Right lobe of liver (tissue), 6 donors: ENCODE results near the gene TOMT. TPM values are rescaled to one million over a fixed set of nuclear protein-coding genes. Genes with fewer than 3 reads are reported as not detected.

Experiments
- ATAC-seq, 4 donors: fragments of 200-7000 bp; cut with Tn5 transposase; one replicate each; pipeline ENCODE4 v1.9.1; 2020; ENCODE audit warnings: mild to moderate bottlenecking in 4 of 4, moderate library complexity in 4 of 4
- DNase-seq, 3 donors: peaks; one replicate each; pipeline ENCODE4 v3.0.0-alpha.2; 2020
- H3K27ac ChIP-seq, 3 donors: fragments of 200-600 bp; one replicate each; pipeline ENCODE4 v1.8.0; 2022
- H3K27me3 ChIP-seq, 2 donors: fragments of 200-600 bp; one replicate each; pipeline ENCODE4 v1.8.0; 2022
- H3K36me3 ChIP-seq, 4 donors: fragments of 200-600 bp; sonication (generic) in 1 of 4; one replicate each; pipeline versions ENCODE4 v1.5.1 to v1.8.0; 2017 to 2022; ENCODE audit warnings: control low read depth in 1 of 4
- H3K4me1 ChIP-seq, 4 donors: fragments of 200-600 bp; sonication (generic) in 1 of 4; one replicate each; pipeline versions ENCODE4 v1.5.1 to v1.8.0; 2017 to 2022; ENCODE audit warnings: control low read depth in 1 of 4
- H3K4me3 ChIP-seq, 3 donors: fragments of 200-600 bp; one replicate each; pipeline ENCODE4 v1.8.0; 2022
- H3K9me3 ChIP-seq, 4 donors: fragments of 200-600 bp; sonication (generic) in 1 of 4; one replicate each; pipeline versions ENCODE4 v1.5.1 to v1.8.0; 2017 to 2022; ENCODE audit warnings: control low read depth in 1 of 4
- POLR2A ChIP-seq: fragments of 450-650 bp; IDR thresholded peaks from one replicate; pipeline ENCODE4 v1.6.1; 2017; ENCODE audit warnings: antibody characterized with exemption, mild to moderate bottlenecking
- WGBS: methylation state at CpG from one replicate; pipeline ENCODE4 v1.1.6; 2018; ENCODE audit warnings: low coverage, low lambda C conversion rate; ENCODE audit not compliant: insufficient coverage; ENCODE audit errors: missing lambda C conversion rate; 5-methylcytosine and 5-hydroxymethylcytosine counted together
- intact Hi-C, 2 donors: fragments of 100-400 bp; cut with DNase I; formaldehyde crosslinking; loops; one replicate each; pipeline versions ENCODE4 v1.11.2 to v1.14.1; 2022
- total RNA-seq, 6 experiments: library from RNA; depleted of rRNA in 2 of 6; stranded (reverse); fragments of >200 nt in 2 of 6; fragmentation: NEBNext Ultra II Directional in 3 of 6; extraction: Animal tissue kit (Norgen Biotek cat#: 25700) in 3 of 6; gene quantifications; one replicate each; pipeline versions ENCODE4 v1.1.0 to v1.2.4, GENCODE V29; 2016 to 2023
- TF ChIP-seq, protein P1 (sequence below), 4 donors: fragments of 200-600 bp in 3 of 4; fragments of 450-650 bp in 1 of 4; IDR thresholded peaks; one replicate each; pipeline versions ENCODE4 v1.5.1 to v1.8.0; 2016 to 2022; ENCODE audit warnings: antibody characterized with exemption in 4 of 4, mild to moderate bottlenecking in 2 of 4
- donor health status: DM: no; HTN: yes; CAD: no.
- donor health status: DM: no; HTN: no; CAD: no.
- donor health status: DM: no; HTN: no; CAD: no.
- donor health status: DM: no; HTN: yes; CAD: no.
- donor health status: DM: no; HTN: yes; CAD: no.

TOMT gene
- total RNA-seq, 6 experiments from 2014 or later = 0.17 to 0.29 TPM; not detected in 4

DNA sequence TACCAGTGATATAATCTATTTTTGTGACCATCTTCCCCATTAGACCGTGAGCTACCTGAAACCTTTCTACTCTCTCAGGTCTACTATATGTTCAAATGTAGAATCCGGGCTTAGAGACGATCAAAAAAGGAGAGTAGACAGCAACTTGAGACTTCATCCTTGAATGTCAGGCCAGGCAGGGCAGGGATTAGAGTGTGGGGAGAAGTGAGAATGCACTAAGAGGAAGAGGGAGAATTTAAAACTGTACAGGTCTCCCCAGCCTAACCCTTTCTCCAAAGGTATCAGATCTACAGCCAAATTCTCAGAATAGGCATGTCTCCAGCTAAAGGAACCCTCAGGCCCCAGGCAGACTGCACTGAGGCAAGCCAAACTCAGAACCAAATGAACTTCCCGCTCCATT, 3.6 kb upstream of the TOMT start:
- Histone ChIP-seq H3K4me3 (peak overlapping the region; percentile 83 to 99 (median 99)), H3K9me3 (no peaks in the 10 kb centered on the region), H3K36me3 (peaks cover 0 to 23% (median 10%) of the 10 kb centered on the region in 4 donors), H3K27me3 (no peaks in the 10 kb centered on the region), H3K27ac (peak overlapping the region; percentile 89 to 97 (median 96)), H3K4me1 (peaks cover 0 to 22% (median 14%) of the 10 kb centered on the region in 4 donors)
- TF ChIP-seq POLR2A = no peak
- TF ChIP-seq, protein P1, sequence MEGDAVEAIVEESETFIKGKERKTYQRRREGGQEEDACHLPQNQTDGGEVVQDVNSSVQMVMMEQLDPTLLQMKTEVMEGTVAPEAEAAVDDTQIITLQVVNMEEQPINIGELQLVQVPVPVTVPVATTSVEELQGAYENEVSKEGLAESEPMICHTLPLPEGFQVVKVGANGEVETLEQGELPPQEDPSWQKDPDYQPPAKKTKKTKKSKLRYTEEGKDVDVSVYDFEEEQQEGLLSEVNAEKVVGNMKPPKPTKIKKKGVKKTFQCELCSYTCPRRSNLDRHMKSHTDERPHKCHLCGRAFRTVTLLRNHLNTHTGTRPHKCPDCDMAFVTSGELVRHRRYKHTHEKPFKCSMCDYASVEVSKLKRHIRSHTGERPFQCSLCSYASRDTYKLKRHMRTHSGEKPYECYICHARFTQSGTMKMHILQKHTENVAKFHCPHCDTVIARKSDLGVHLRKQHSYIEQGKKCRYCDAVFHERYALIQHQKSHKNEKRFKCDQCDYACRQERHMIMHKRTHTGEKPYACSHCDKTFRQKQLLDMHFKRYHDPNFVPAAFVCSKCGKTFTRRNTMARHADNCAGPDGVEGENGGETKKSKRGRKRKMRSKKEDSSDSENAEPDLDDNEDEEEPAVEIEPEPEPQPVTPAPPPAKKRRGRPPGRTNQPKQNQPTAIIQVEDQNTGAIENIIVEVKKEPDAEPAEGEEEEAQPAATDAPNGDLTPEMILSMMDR (IDR thresholded peaks at IDR 0.05) = no peak
- DNase-seq (no peak), ATAC-seq (no peak)
- intact Hi-C loops = no loop called here
- 23% methylated on average over 4 of the region's 4 CpGs for WGBS

DNA sequence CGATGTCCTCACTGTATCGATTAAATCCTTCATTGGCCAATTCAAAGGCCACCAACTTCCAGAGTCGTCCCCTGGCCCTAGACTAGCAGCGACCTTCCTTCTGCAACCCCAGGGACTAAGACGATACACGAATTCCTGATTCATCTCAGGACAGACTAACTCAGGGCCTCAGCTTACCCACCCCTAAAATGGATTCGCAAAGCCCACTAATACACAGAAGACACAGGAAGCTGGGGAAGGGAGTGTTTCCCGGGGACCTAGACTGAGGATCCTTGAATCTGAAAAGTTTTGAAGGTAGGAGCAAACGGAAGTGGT, 3.1 kb upstream of the TOMT start:
- Histone ChIP-seq H3K9me3 (no peaks in the 10 kb centered on the region), H3K36me3 (peaks cover 0 to 19% (median 8%) of the 10 kb centered on the region in 4 donors), H3K27me3 (no peaks in the 10 kb centered on the region), H3K27ac (peak overlapping the region; percentile 89 to 97 (median 96)), H3K4me3 (peak overlapping the region; percentile 83 to 99 (median 99)), H3K4me1 (peaks cover 0 to 22% (median 14%) of the 10 kb centered on the region in 4 donors)
- WGBS = 0% methylated on average over 8 of the region's 9 CpGs
- TF ChIP-seq, protein P1 (IDR thresholded peaks at IDR 0.05) = no peak
- TF ChIP-seq POLR2A = no peak
- DNase-seq (no peak), ATAC-seq (no peak)
- intact Hi-C loops = no loop called here

DNA sequence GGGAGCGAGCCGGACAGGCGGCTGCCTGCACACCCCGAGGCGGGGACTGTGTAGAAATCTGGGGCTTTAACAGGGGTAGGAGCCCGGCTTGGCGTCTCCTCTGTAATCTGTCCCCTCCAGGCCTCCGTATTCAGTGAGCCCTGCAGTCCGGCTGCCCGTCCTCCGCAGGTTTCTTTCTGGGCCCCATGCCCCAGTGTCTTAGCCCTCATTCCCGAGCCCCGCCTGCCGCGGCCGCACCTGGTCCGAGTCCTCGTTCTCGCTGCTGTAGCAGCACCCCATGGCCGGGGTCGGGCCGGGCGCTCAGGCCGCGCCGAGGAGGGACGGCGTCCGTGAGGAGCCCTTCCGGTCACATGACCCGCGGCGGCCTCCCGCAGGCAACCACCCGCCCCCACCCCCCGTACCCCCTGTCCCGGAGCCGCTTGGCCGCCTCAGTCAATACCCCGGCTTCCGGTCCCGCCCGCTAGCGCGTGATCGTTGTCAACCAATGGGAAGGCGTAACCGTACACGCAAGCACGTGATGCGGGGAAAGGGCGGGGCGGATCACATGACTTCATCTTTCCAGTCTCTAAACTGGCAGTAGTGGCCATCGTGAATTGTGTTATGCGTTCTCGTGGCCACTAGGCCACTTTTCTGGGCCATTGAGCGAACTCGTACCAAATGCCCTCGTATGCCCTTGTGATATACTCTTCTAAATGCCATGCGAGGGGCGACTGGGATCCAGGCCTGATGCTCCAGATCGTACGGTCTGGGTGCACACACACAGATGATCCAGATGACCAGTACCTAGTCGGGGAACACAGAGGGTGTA, 2.6 kb upstream of the TOMT start, which contains the start of gene LAMTOR1:
Gene LAMTOR1 (minus strand): TSS at position 352 of the 808 bp plus-strand sequence. CDS start 73 bp downstream, at position 279.
- peaks cover 0 to 22% (median 14%) of the 10 kb centered on the region in 4 donors for H3K4me1 ChIP-seq
- no peaks in the 10 kb centered on the region for H3K27me3 ChIP-seq
- TF ChIP-seq, protein P1 (IDR thresholded peaks at IDR 0.05) = peak; percentile 5 to 46 (median 26)
- TF ChIP-seq POLR2A = peak; percentile 81
- DNase-seq (peak; percentile 99), ATAC-seq (peak; percentile 96 to 98 (median 97))
- peak within 1 kb of the TSS; percentile 83 to 99 (median 99) for H3K4me3 ChIP-seq
- whole genome bisulfite sequencing = 11% methylated on average over 20 of the region's 64 CpGs
- peaks cover 0 to 15% (median 5%) of the 10 kb centered on the region in 4 donors for H3K36me3 ChIP-seq
- intact Hi-C loops = no loop called here
- H3K9me3 ChIP-seq = no peaks in the 10 kb centered on the region
- H3K27ac ChIP-seq = peak within 1 kb of the TSS; percentile 89 to 97 (median 96)

DNA sequence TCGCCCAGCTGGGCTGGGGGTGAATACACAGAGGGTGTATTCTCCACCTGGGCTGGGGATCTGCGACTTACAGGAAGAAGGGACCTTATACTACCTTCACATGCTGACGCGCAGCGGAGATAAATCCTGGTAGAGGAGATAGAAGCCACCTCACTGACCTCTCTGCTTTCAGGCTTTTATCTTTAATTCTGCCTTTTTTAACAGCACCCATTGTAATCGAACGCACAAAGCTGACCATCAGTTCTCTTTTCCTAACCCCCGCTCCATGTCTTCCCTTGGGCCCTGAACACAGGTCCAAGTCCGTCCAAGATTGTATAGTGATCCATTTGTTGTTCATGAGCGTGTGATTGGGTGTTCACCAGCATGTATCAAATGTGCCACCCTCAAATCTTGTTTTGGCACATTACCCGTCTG, 2.0 kb upstream of the TOMT start:
- peak overlapping the region; percentile 63 to 97 (median 89) for H3K27ac ChIP-seq
- H3K36me3 ChIP-seq = peaks cover 0 to 8% (median 2%) of the 10 kb centered on the region in 4 donors
- H3K9me3 ChIP-seq = no peaks in the 10 kb centered on the region
- DNase-seq (no peak), ATAC-seq (no peak)
- TF ChIP-seq, protein P1 (IDR thresholded peaks at IDR 0.05) = no peak
- no peak for TF ChIP-seq POLR2A
- peak overlapping the region; percentile 83 to 99 (median 99) for H3K4me3 ChIP-seq
- H3K27me3 ChIP-seq = no peaks in the 10 kb centered on the region
- intact Hi-C loops = no loop called here
- WGBS = 89% methylated on average over 9 of the region's 11 CpGs
- peaks cover 0 to 22% (median 14%) of the 10 kb centered on the region in 4 donors for H3K4me1 ChIP-seq
